Endothelial cell of umbilical vein (primary cell): ENCODE data around the gene LRRK1.

Source experiments
- CTCF ChIP-seq, 2 donors: IDR thresholded peaks; 1 replicate in 1 of 2; 2 replicates in 1 of 2; pipeline ENCODE4 v1.5.1; 2011; ENCODE audit warnings: low read length in 2 of 2, mild to moderate bottlenecking in 2 of 2, moderate library complexity in 2 of 2, control low read depth in 1 of 2, inconsistent platforms in 1 of 2, low read depth in 1 of 2; ENCODE audit not compliant: insufficient read depth in 1 of 2; ENCODE audit errors: extremely low read depth in 1 of 2
- FOS ChIP-seq: IDR thresholded peaks from 2 replicates; pipeline ENCODE4 v1.6.1; 2011; ENCODE audit warnings: mild to moderate bottlenecking, low read length, moderate library complexity, borderline replicate concordance; ENCODE audit not compliant: insufficient read depth
- POLR2A ChIP-seq: IDR thresholded peaks from 2 replicates; pipeline ENCODE4 v1.6.1; 2012; ENCODE audit warnings: low read depth, mild to moderate bottlenecking, control low read depth, low read length
- POLR2AphosphoS5 ChIP-seq: IDR thresholded peaks from 2 replicates; pipeline ENCODE4 v1.6.1; 2012; ENCODE audit warnings: low read depth, mild to moderate bottlenecking, control low read depth, low read length, moderate library complexity; ENCODE audit not compliant: insufficient read depth

DNA sequence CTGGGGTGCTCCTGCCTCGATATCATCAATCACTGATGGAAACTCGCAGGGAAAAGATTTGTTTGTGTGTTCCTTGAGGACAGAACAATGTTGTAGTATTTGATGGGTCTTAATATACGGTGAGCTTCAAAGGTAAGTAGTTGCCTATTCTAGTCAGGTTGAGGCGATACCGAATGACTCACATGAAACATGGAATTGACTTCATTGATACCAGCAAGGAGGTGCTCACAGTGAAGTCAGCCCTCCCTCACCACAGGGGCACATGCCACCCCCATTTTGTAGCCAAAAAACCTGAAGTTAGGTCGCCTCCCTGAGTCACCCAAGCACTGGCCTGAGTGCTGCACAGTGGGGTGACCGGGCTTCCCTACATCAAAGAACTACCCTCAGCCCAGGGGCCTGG, 43.2 kb upstream of the LRRK1 start:
- TF ChIP-seq POLR2A (no peak), CTCF (IDR thresholded peaks at IDR 0.05; ENCODE audit: extremely low read depth in 1 of 2, insufficient read depth in 1 of 2, low read depth in 1 of 2, low read length in 2 of 2) (no peak), POLR2AphosphoS5 (no peak), FOS (no peak)
